GM06990 (cell line): ENCODE results near the gene CDIP1.

Experiments used
- DNase-seq: peaks from one replicate; pipeline ENCODE4 v3.0.0-alpha.2; 2011; ENCODE audit not compliant: insufficient read length; ENCODE audit errors: extremely low read depth
- H3K27me3 ChIP-seq: replicated peaks from 2 replicates; pipeline ENCODE4 v1.6.0; 2011; ENCODE audit warnings: low read length; ENCODE audit not compliant: control insufficient read depth, insufficient read depth
- H3K36me3 ChIP-seq: 2 replicates; pipeline ENCODE4 v1.5.1; 2011; ENCODE audit warnings: low read length; ENCODE audit not compliant: control insufficient read depth, insufficient read depth
- H3K4me3 ChIP-seq: replicated peaks from 2 replicates; pipeline ENCODE4 v1.5.1; 2011; ENCODE audit warnings: low read depth, mild to moderate bottlenecking, control low read depth, low read length
- TF ChIP-seq, protein P1 (sequence below): IDR thresholded peaks from 2 replicates; pipeline ENCODE4 v1.5.1; 2011; ENCODE audit warnings: low read length, control low read depth, mild to moderate bottlenecking, inconsistent platforms; ENCODE audit not compliant: insufficient read depth, poor library complexity, severe bottlenecking

The CDIP1 gene

DNA sequence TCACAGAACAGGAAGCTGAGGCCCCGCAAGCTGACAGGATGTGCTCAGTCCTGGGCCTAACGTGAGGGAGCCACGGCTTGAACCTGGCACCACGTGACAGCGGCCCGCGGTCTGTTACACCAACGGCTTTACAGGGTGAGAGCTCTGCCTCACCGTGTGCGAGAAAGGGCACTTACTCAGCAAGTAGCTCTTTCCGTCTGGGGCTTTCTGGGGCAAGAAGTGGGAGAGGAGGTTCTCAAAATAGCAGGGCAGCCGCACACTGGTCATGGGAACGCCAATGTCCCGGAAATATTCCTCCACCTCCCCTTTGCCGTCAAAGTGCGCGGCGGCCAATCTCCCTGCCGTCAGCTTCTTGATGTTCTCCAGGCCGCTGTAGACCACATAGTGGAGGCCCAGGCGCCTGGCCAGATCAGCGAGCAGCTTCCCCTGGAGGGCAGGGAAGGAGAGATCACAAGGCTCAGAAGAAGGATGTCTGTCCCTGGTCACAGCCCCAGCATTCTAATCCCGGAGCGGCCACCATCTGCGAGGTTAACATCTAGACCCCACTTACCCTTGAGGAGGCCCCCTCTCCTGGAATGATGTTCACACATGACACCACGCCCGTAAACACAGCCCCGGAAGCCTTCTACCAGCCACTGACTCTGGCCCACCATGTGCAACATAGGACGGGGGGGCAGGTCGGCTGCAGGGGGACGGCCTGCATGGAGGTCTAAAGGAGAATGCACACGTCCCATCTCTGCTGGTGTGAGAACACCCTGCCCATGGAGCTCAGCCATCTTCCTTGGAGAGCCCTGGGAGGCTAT, 72.4 kb downstream of the CDIP1 start:
- Histone ChIP-seq H3K27me3 (no peaks in the 10 kb centered on the region), H3K4me3 (no peak overlapping the region), H3K36me3 (peaks cover 27% of the 10 kb centered on the region)
- no peak for DNase-seq
- TF ChIP-seq, protein P1, sequence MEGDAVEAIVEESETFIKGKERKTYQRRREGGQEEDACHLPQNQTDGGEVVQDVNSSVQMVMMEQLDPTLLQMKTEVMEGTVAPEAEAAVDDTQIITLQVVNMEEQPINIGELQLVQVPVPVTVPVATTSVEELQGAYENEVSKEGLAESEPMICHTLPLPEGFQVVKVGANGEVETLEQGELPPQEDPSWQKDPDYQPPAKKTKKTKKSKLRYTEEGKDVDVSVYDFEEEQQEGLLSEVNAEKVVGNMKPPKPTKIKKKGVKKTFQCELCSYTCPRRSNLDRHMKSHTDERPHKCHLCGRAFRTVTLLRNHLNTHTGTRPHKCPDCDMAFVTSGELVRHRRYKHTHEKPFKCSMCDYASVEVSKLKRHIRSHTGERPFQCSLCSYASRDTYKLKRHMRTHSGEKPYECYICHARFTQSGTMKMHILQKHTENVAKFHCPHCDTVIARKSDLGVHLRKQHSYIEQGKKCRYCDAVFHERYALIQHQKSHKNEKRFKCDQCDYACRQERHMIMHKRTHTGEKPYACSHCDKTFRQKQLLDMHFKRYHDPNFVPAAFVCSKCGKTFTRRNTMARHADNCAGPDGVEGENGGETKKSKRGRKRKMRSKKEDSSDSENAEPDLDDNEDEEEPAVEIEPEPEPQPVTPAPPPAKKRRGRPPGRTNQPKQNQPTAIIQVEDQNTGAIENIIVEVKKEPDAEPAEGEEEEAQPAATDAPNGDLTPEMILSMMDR = no peak

DNA sequence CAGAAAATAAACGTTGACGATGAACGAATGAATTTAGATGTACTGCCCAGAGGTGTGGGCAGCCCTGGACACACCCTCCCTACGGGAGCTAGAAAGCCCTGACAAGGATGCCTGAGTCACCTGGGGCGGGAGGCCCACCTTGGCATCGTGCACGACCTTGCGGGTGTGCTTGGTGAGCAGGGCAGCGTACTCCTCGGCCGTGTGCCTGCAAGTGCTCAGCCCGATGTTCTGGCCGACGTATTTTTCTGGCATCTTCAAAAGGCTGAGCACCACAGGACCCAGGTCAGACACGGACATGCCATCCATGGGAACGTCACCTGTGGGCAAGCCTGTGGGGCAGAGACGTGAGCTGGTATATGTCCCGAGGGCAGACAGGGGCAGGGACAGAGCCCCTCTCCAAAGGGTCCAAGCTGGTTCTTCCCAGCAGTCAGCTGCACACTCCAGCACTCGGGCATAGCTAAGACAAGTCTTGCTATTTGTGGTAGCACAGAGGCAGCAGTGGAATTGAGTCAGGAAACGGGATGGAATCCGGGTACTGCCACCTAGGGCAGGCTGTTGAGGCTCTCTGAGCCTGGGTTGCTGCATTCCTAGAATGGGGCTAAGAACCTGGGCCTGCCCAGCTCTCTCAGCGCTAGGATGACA, 74.9 kb downstream of the CDIP1 start:
- Histone ChIP-seq H3K4me3 (no peak overlapping the region), H3K27me3 (no peaks in the 10 kb centered on the region), H3K36me3 (peaks cover 26% of the 10 kb centered on the region)
- TF ChIP-seq, protein P1 = no peak
- DNase-seq = no peak

DNA sequence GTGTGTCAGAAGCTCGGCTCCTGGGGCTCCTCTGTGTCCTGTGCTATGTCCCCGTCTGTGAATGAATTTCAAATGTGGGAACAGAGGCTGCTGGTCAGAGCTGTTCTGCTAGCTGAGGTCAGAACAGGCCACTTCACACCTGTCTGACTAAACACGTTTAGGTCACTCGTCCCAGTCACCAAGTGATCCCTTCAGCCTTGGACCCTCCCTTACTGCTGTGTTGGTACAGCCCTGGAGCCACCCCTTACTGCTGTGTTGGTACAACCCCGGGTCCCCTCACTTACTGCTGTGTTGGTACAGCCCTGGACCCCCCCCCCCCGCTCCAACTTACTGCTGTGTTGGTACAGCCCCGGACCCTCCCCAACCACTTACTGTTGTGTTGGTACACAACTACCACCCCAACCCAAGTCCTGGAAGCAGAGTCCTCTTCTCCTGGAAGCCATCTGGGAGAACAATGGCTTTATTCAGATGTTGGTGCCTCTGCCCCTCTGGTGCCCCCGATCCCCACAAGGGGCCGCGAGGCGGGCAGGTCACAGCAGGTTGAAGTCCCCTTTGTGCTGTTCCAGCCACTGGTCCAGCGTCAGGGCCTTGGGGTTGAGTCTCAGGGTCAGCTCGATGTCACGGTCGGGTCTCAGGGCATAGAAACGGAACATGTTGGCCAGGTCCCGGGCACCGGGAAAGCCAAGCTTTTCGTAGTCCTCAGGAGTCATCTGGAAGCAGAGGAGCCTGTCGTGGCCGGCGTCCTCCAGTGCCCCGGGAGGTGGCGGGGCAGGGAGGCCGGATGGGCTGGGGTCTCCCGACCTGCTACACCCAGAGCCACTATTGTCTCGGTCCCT, 77.1 kb downstream of the CDIP1 start:
- no peak overlapping the region for H3K4me3 ChIP-seq
- TF ChIP-seq, protein P1 = no peak
- H3K27me3 ChIP-seq = no peaks in the 10 kb centered on the region
- no peak for DNase-seq
- peaks cover 26% of the 10 kb centered on the region for H3K36me3 ChIP-seq

DNA sequence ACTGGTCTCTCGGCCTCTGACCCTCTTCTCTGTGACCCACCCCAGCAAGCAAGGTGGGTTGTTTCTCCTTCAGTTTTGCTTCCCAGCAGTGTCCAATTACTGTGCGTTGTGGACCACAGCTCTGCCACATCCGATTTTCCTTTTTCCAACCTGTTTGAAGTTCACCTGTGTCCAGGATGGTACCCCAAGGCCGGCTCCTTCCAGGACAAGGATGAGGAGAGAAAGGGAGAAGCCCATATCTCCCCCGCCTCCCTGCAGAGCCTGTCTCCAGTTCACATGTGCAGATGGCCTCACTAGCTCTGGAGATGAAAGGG, 77.7 kb downstream of the CDIP1 start:
- H3K27me3 ChIP-seq = no peaks in the 10 kb centered on the region
- TF ChIP-seq, protein P1 = no peak
- H3K36me3 ChIP-seq = peaks cover 26% of the 10 kb centered on the region
- H3K4me3 ChIP-seq = no peak overlapping the region
- DNase-seq = no peak
